GM19455 (cell line): ENCODE results near the gene TAPT1.

Experiments
- ATAC-seq: cut with Tn5 transposase; IDR thresholded peaks from one replicate; pipeline ENCODE4 v1.9.1; 2021; ENCODE audit not compliant: unreplicated experiment

The TAPT1 gene

DNA sequence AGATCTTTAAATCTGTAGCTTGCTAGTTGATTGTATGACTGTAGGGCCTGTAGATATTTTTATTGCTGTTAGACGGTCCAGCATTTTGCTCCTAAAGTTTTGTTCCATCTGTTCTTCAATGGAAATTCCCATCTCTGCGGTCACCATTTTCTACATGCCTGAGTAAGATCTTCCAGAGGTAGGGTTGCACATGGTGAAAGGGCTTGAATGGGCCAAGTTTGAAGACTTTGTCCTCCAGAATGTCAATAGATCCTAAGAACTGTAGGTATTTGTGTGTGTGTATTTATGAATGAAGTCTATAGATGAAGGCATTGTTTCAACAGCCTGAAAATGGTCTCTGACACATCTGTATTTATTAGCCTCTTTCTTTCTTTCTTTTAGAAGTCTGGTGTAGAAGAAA lies 22.3 kb upstream of the TAPT1 start:
- ATAC-seq, result no peak

DNA sequence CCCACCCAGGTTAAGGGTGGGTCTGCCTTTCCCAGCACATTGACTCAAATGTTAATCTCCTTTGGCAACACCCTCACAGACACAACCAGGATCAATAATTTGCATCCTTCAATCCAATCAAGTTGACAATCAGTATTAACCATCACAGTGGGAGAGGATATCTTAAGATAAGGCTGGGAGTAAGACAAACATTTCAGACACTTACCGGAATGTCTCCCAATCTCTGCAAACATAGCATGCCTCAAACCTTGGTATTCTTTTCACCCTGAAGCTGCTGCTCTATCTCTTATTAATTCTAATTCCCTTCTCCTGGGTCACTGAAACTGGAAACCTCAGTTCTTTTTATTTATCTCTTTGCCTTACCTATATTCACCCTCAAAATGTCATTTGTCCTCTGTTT lies 19.0 kb upstream of the TAPT1 start:
- no peak for ATAC-seq

DNA sequence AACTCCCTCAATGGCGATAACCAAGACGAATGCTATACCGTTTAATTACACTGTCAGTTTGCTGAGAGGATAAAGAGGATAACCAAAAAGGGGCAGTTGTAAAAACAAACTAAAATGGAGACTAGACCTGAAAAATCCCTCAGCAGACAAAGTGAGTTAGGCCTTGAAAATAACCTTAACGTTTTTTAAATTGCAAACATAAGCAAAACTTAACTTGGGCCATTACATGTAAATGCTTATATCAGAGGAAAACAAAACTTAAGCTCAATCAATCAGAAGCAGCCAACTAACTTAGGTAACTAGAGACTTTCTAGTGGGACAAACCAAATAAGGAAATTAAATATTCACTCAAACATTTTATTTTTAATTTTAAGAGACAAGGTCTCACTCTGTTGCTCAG lies 17.0 kb upstream of the TAPT1 start:
- ATAC-seq, result no peak

DNA sequence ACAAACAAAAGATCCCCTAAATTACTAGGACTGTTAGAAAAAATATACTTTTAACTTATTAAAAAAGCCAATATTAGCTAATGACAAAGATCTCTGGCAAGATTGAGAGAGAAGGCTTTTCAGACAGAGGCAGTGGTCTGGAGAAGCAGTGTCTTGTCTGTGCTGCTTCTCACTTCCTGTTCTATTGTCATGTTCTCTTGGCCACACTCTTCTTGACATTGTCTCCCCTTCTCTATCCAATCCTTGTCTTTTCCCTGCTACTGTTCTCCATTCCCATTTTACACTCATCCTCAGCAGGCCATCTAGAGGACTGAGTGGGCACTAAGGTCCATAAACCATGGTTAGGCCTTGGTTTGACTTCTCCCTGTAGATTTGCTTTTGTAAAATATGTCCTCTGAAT lies 14.0 kb upstream of the TAPT1 start:
- no peak for ATAC-seq

DNA sequence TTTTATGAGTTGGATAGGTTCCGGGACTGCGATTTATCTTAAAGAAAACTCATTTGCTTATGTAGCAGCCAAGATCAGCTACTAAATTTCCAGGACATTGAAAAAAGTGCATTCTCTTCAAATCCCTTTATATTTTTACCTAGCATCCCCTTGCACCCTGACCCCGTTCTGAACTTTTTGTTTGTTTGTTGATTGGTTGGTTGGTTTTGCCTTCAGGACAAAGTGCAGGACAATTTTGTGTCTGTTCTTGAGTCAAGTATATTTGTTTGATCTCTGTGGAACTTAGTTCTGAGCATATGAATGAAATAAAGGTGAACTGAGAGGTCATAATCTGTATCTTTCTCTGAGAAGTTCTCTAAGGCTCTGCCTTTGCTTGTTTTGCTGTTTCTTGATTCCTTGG lies 12.8 kb upstream of the TAPT1 start:
- ATAC-seq, result no peak

DNA sequence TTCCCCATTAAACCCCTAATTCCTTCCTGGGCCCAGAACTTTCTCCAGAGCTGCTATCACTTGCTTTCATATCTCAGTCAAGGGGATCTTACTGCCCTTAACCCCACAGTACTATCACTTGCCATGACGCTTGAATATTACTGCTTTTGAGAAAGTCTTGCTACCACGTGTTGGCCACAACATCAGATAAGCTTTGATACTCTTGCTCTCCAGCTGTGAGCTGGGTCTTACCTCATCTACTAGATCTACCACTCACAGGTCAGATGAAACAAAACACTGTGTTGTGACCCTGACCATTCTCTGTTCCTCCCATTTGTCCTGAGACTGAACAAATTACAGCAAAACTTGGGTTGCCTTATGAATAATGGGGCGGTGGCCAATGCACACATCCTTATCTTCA lies 12.1 kb upstream of the TAPT1 start:
- ATAC-seq, result no peak

DNA sequence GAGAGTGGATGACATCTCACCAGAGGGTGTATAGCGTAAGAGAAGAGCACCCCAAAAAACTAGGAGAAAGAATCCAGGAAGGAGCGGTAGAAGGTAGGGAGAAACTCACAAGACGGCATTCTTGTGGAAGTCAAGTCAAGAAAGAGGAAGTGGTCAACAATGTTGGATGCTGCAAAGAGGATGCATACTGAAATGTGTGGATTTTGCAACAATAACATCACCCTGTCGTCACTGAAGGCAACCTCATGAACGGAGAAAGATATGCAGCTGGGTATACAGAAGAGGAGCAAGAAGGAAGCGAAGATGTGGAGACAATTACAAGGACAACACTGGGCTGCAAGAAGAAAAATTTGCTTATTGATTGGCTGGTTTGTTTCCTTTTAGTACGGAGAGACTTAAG lies 11.4 kb upstream of the TAPT1 start:
- ATAC-seq, result no peak

DNA sequence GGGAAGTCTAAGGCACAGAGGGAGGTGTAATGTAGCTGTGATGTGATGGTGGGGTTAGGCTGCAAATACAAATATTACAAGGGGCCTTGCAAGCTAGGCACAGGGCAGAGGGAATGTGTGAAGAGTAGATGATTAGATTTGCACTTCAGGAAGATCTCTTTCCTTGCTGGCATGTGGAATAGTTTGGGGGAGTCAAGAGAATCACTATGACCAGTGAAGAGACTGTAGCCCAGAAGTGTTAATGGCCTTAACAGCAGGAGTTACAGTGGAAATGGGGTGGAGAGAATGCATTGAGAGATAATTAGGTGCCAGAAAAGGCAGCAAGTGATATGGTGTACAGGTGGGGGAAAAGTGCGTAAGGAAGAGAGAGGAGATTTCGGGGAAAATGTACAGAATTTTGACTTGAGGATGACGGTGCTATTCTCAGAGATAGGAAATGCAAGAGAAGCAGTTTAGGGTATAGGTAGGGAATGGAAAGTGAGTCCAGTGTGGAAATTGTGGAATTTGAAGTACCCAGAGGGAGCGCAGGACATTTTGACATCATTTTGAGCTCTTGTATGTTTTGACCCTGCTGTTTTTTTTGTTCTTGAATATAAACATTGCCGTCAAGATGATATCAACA lies 10.2 kb upstream of the TAPT1 start:
- ATAC-seq, result no peak

DNA sequence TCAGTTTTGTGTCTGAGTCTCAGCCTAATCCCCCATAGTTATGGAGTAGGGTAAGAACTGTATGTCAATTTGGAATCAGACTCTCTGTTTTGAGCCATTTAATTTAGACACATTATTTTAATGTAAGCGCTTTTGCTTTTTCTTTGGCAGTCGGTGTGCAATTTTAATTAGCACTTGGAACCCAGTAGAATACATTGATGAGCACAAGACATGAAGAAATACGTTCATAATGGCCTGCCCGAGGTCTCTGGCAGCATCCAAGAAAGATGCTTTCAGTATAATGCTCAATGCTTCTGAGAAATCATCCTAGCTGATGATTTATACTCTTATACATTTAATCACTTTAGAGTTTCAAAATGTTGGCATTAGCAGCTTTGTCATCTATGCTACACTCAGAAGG lies 8.9 kb upstream of the TAPT1 start:
- no peak for ATAC-seq

DNA sequence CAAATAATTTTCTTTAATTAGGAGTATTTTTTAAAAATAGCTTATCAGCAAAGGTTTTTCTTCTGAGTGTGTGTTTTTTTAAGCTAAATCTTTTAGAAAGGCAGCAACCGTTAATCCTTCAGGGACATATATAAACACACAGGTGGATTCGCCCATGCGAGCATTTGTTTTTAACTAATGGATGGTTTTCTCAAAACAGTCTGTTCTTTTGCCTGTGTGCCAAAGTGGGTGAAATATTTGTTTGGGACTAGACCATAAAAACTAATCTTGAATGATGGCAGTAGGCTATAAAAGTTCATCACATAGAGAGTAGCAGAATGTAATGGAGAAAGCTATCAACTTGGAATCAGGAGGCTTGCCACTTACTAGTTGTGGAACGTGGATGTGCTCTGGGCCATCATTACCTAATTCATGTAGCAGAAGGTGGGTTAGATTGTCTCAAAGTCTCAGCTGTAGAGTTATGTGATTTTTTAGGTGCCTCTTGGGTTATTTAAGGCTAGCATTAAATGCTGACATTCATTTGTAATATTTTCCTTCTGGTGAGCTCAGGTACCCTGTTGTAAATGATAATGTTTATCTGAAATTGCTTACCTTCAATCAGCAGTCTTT lies 7.4 kb upstream of the TAPT1 start:
- ATAC-seq, result no peak

DNA sequence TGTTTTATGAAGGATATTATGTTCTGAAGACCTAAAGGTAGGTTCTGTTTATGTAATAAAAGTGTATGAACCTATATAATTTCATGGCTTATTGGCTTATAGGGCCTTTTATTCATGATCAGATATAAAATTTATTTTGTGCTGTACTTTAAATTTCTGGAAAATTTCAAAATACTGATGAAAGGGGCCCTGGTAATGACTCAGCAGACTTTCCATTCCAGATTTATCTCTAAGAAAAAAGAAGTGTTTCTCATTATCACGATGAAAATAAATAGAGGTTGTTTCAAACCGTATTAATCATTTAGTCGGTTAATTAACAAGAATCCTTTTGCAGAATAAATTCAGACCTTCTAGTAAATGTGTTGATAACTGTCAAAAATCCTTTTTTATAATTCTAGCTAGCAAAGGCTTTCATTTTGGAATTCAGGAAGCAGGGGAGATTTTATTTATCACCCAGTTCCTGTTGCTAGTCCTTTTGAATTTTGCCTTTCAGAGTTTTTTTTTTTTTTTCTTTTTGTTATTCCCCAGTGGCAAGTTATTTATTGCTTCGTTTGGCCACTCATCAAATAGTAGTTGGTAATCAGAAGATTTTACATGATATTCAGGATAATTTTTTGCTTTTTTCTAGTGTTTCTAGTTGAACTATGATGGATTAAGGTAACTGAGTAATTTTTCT lies 5.4 kb upstream of the TAPT1 start:
- ATAC-seq, result no peak

DNA sequence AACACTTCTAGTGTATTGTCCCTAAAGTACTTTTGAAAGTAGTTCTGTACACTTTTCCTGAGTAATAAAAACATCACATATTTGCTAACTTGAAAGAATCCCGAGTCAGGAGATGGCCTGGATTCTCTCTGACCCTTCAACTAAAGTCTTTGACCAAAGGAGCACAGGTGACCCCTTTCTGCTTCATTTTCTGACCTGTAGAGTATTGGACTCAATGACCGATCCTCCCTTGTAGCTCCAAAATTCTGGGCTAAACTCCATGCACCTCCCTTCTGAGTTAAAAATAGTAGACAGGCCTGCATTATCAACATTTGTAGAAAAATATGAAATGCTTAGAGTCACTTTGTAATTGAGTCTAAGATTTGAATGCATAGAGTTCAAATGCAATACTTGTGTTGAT lies 4.0 kb upstream of the TAPT1 start:
- no peak for ATAC-seq

DNA sequence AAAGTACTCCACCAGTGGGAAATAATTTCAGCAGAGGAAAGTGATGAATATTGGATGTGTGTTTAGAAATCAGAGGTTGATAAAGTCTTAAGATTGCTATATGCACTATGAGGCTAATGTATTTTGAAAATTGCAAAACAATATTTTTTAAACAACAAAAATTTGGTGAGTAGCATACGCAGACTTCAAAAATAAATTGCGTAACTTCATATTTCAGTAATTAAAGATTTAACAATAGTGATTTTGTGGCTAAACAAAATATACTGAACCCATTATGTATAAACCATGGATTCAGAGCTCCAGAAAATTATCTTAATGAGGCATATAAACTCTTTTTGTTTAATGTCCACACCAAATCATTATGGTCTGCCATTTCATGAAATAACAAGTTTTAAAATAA lies 3.3 kb upstream of the TAPT1 start:
- ATAC-seq, result no peak

DNA sequence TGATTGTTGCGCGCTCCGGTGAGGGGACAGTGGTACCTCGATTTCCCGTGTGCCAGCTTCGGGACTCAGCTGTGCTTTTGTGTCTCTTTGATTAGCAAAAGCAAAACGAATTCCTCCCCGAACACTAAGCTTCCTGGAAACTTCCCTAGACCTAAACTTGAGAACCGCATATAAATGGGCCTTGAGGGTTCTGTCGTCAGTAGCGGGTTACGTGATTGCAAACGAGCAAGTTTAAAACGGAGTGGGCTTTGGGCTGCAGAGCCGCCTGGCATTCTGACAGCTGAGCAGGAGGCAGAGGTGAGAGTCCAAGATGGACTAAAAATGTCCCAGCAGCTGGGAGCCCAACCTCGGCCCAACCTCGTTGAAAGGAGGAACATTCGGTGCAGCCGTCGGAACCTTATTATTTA lies 1.2 kb upstream of the TAPT1 start:
- ATAC-seq, result no peak

DNA sequence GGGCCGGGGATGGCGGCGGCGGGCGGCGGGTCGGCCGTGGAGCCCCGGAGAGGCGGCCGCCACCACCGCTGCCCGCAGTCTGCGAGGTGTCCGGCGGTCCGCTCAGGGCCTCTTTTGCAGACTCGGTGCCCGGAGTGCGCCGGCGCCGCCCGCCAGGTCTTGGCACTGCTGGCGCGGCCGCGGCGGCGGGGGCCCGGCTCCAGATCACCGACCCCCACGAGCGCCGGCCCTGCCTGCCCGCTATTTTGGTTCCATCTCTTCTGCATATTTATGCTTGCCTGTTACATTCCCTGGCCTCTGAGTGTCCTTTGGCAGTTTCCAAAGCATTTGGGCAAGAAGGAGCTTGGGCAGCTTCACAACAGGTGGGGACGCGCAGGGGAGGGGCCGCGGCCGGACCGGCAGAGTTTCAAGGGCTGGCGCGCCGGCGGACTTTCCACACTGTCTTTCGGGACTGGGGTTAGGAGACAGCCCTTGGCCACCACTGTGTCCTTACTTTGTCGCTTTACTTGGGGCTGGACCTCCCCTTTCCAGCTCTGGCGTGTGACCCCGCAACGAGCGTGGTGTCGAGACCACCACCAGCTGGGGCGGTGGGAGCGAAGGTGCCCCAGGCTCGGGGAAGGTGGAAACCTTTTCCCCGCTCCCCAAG lies 668 bp upstream of the TAPT1 start:
- ATAC-seq, result peak; percentile 47

DNA sequence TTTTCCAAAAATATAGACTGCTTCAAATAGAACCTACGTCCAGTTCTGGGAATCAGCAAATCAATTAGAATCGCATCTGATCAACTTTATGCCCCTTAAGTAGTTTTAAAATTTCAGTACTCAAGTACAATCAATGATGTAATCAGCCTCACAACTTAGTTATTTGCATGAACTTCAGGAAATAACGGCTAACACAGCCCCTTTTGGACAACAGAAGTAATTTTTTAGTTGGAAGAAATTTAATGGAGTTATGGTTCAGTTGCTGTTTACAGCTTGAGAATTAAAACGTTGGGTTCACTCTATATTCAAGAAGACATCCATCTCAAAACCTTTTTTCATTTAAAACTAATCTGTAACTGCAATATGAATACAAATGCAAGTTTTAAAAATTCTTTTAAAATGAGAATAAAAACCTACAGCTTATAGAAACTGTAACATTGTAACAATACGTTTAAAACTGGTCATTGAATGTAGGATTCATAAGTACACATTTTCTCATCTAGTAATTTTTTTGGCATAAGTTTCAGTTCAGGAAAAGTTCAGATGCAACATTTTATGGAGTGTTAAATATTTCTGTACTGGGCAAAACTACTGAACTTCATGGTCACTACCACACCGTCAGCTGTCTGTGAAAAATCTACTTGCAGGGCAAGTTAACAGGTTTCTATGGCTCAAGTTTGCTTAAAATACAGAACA lies 956 bp downstream of the TAPT1 start:
- ATAC-seq, result no peak

DNA sequence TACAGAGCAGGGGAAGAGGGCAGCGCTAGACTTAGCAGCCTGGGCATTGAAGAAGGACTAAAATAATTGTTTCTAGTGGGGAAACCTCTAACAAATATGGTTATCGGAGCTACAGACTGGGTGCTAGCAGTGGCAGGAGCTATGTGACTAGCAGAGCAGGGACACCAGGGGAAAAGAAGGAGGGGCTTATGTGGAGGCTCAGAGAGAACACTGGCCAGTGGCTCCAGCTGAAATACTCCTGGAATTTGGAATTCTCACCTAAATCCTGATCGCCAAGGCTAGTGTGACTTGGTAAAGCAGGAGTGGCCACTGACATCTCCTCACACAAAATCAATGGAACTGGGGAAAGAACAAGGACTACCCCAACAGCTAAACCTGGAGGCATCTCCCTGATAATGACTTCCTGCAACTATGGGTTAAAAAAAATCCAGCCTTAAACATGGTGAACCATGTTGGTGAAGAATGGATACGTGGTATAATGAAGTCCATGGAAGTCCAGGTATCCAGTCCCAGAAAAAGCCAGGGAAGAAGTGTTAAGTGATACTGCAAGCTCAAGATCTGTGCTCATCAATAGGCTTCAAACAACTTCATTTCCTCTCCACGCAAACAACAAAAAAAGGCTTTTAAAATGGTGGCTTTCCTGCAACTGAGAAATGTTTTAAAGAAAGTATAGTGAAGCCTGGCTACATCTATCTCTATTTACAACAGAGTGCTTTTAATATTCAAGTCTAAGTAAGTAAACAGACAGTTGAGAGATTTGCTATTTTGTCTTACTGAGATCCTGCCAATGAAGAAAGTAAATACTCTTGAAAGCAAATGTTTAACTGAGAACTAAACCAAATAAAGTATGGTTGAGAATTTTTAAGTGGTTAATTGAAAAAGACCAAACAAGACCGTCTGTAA lies 1.8 kb downstream of the TAPT1 start:
- no peak for ATAC-seq

DNA sequence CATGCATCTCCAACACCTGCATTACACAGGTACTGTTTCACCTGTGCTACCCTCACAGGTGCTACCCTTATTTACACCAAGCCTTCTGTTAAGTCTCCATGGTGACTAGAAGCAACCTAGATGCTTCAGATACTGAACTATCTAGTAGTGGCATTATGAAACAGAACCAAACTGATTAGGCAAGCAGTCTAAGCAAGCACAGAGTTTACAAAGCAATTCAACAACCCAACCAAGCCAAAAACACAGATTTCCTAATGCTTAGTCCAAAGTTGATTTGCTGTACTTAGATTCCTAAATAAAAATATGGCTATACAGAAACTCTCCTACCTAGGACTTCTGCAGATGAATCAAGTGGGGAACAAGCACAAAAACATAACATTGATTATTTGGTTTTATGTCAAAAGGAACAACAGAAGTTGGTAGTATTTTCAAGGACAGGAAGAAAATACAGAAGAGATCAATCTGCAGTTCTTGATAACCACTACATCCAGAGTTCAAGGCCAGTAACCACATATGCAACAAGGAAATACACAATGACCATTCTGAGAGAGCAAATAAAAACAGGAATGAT lies 3.2 kb downstream of the TAPT1 start:
- no peak for ATAC-seq

DNA sequence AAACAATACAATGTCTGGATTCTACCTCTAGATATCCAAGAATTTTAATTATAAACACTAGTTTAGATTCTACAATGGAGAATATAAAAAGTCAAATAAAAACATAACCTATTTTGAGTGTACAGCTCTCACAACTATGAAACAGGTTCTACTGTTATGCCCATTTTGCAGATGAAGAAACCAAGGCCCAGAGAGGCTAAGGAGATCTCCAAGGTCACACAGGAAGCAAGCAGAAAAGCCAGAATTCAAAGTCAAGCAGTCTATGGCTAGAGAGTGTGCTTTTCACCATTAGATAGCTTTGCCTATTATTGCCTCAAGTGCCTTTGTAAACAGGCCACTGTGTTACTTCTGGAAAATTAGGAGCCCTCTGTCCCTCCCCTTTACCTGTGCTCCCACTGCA lies 7.3 kb downstream of the TAPT1 start:
- ATAC-seq, result no peak

DNA sequence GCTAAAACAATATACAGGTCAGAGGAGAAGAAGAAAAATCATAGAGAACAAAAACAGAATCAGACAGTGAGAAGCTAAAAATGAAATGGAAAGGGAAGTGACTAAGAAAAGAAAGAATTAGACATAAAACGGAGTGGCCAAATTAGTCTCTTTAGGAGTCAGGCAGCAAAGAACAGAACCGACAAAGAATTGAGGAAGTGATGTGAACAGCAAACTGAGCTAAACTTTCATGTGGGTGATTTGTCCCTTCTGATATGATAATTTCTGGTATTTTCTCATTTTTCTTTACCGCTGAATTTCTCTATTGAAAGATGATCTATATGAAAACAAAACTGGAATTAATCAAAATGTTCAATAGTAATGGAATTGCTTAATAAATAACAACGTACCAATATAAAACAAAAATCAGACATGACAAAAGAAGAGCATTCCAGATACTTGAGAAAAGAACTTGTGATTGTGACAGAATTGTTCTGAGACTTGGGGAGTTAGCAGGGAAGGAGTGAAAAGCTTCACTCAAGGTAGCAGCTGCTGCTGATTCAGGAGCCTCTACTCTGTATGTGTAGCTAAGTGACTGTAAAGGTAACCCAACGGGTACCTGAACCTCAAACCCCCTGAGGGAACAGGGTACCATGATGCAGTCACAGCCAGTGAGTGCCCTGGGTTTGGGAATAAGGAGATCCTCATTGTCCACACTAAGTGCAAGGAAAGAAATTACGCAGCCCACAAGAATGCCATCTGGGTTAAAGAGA lies 8.8 kb downstream of the TAPT1 start:
- peak; percentile 84 for ATAC-seq
